NCI-H524 (cell line): Measurements from ENCODE around the gene RNF220.

Experiments
- DNase-seq, 2 experiments: peaks; one replicate each; lab custom pipeline; 2025; lab: John Stamatoyannopoulos, UW

The RNF220 gene

GRCh38 chr1:44436401-44437106 lies 31.5 kb downstream of the RNF220 start:
- DNase-seq, result no peak

- DNase-seq, result no peak
These were observed 32.2 kb downstream of the RNF220 start for GRCh38 chr1:44437107-44437716.

- DNase-seq, result no peak
These were observed 37.7 kb downstream of the RNF220 start for GRCh38 chr1:44442791-44443190.

- no peak for DNase-seq
These were observed 42.2 kb downstream of the RNF220 start for GRCh38 chr1:44447051-44447810.

GRCh38 chr1:44453798-44454349 lies 48.8 kb downstream of the RNF220 start:
- no peak for DNase-seq

- no peak for DNase-seq
These were observed 49.6 kb downstream of the RNF220 start for GRCh38 chr1:44454704-44455103.

GRCh38 chr1:44460107-44460882 lies 55.2 kb downstream of the RNF220 start:
- no peak for DNase-seq

GRCh38 chr1:44464361-44464760 lies 59.3 kb downstream of the RNF220 start:
- no peak for DNase-seq

GRCh38 chr1:44467566-44467965 lies 62.5 kb downstream of the RNF220 start:
- no peak for DNase-seq

- DNase-seq, result no peak
These were observed 66.9 kb downstream of the RNF220 start for GRCh38 chr1:44471911-44472453.

GRCh38 chr1:44472620-44473525 lies 67.8 kb downstream of the RNF220 start:
- DNase-seq, result no peak

- no peak for DNase-seq
These were observed 71.8 kb downstream of the RNF220 start for GRCh38 chr1:44476891-44477290.

GRCh38 chr1:44481701-44482100 lies 76.6 kb downstream of the RNF220 start:
- peak; percentile 54 to 60 for DNase-seq

- DNase-seq, result no peak
These were observed 78.2 kb downstream of the RNF220 start for GRCh38 chr1:44483089-44483874.

GRCh38 chr1:44484155-44484688 lies 79.2 kb downstream of the RNF220 start:
- DNase-seq, result no peak

- DNase-seq, result peak in 1 of 2 experiments; percentile 11
These were observed 80.3 kb downstream of the RNF220 start for GRCh38 chr1:44485229-44485933.

- no peak for DNase-seq
These were observed 80.9 kb downstream of the RNF220 start for GRCh38 chr1:44485934-44486460.

- DNase-seq, result no peak
These were observed 84.4 kb downstream of the RNF220 start for GRCh38 chr1:44489481-44489880.
